Parathyroid adenoma (tissue), 2 donors: ENCODE results near the gene FLT1.

Source experiments
- H2AFZ ChIP-seq: fragments of 300-600 bp; sonication (generic); one replicate; pipeline ENCODE4 v1.7.0; 2017; ENCODE audit warnings: antibody characterized with exemption, mild to moderate bottlenecking
- H3K27ac ChIP-seq: fragments of 300-600 bp; sonication (generic); one replicate; pipeline ENCODE4 v1.7.0; 2017
- H3K27me3 ChIP-seq: fragments of 300-600 bp; sonication (generic); one replicate; pipeline ENCODE4 v1.7.0; 2017; ENCODE audit warnings: low read length; ENCODE audit not compliant: control insufficient read depth, insufficient read depth
- H3K36me3 ChIP-seq: fragments of 300-600 bp; sonication (generic); one replicate; pipeline ENCODE4 v1.7.0; 2017; ENCODE audit warnings: low read length; ENCODE audit not compliant: control insufficient read depth, insufficient read depth
- H3K4me1 ChIP-seq: fragments of 300-600 bp; sonication (generic); one replicate; pipeline ENCODE4 v1.7.0; 2017; ENCODE audit warnings: control low read depth
- H3K4me2 ChIP-seq: fragments of 300-600 bp; sonication (generic); one replicate; pipeline ENCODE4 v1.7.0; 2017; ENCODE audit warnings: low read length
- H3K4me3 ChIP-seq: fragments of 300-600 bp; sonication (generic); one replicate; pipeline ENCODE4 v1.7.0; 2017; ENCODE audit warnings: low read depth, low read length
- H3K79me2 ChIP-seq: fragments of 300-600 bp; sonication (generic); one replicate; pipeline ENCODE4 v1.7.0; 2017; ENCODE audit warnings: control low read depth
- H3K9ac ChIP-seq: fragments of 300-600 bp; sonication (generic); one replicate; pipeline ENCODE4 v1.7.0; 2017; ENCODE audit warnings: mild to moderate bottlenecking
- H3K9me3 ChIP-seq: fragments of 300-600 bp; sonication (generic); one replicate; pipeline ENCODE4 v1.7.0; 2017; ENCODE audit warnings: low read length; ENCODE audit not compliant: control insufficient read depth
- TF ChIP-seq, protein P1 (sequence below): fragments of 300-600 bp; sonication (generic); IDR thresholded peaks from one replicate; pipeline ENCODE4 v1.7.0; 2017; ENCODE audit warnings: antibody characterized with exemption, mild to moderate bottlenecking
- donor health status: primary hyperparathyroidism.

The FLT1 gene

GRCh38 chr13:28458051-28458450 is 36.9 kb downstream of the FLT1 start:
- no peaks in the 10 kb centered on the region for H3K36me3 ChIP-seq
- no peaks in the 10 kb centered on the region for H3K27me3 ChIP-seq
- no peak overlapping the region for H3K27ac ChIP-seq
- no peak overlapping the region for H3K9ac ChIP-seq
- no peaks in the 10 kb centered on the region for H3K4me1 ChIP-seq
- no peak overlapping the region for H2AFZ ChIP-seq
- TF ChIP-seq, protein P1, sequence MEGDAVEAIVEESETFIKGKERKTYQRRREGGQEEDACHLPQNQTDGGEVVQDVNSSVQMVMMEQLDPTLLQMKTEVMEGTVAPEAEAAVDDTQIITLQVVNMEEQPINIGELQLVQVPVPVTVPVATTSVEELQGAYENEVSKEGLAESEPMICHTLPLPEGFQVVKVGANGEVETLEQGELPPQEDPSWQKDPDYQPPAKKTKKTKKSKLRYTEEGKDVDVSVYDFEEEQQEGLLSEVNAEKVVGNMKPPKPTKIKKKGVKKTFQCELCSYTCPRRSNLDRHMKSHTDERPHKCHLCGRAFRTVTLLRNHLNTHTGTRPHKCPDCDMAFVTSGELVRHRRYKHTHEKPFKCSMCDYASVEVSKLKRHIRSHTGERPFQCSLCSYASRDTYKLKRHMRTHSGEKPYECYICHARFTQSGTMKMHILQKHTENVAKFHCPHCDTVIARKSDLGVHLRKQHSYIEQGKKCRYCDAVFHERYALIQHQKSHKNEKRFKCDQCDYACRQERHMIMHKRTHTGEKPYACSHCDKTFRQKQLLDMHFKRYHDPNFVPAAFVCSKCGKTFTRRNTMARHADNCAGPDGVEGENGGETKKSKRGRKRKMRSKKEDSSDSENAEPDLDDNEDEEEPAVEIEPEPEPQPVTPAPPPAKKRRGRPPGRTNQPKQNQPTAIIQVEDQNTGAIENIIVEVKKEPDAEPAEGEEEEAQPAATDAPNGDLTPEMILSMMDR = no peak
- H3K79me2 ChIP-seq = no peaks in the 10 kb centered on the region
- H3K9me3 ChIP-seq = no peaks in the 10 kb centered on the region
- H3K4me2 ChIP-seq = no peak overlapping the region
- H3K4me3 ChIP-seq = no peak overlapping the region

GRCh38 chr13:28457521-28457920 is 37.4 kb downstream of the FLT1 start:
- no peak overlapping the region for H3K4me2 ChIP-seq
- H3K27me3 ChIP-seq = no peaks in the 10 kb centered on the region
- H3K79me2 ChIP-seq = no peaks in the 10 kb centered on the region
- H3K9me3 ChIP-seq = no peaks in the 10 kb centered on the region
- no peak overlapping the region for H3K4me3 ChIP-seq
- H2AFZ ChIP-seq = no peak overlapping the region
- H3K27ac ChIP-seq = no peak overlapping the region
- H3K36me3 ChIP-seq = no peaks in the 10 kb centered on the region
- H3K4me1 ChIP-seq = no peaks in the 10 kb centered on the region
- TF ChIP-seq, protein P1 = no peak
- no peak overlapping the region for H3K9ac ChIP-seq

- Histone ChIP-seq H3K9me3 (no peaks in the 10 kb centered on the region), H3K4me3 (no peak overlapping the region), H3K9ac (no peak overlapping the region), H2AFZ (no peak overlapping the region), H3K27ac (no peak overlapping the region), H3K79me2 (no peaks in the 10 kb centered on the region), H3K27me3 (no peaks in the 10 kb centered on the region), H3K36me3 (no peaks in the 10 kb centered on the region), H3K4me2 (no peak overlapping the region), H3K4me1 (no peaks in the 10 kb centered on the region)
- TF ChIP-seq, protein P1 = no peak
Measured at GRCh38 chr13:28455580-28456194, 39.2 kb downstream of the FLT1 start.

- TF ChIP-seq, protein P1 = no peak
- no peak overlapping the region for H3K27ac ChIP-seq
Measured at GRCh38 chr13:28452755-28453154, 42.2 kb downstream of the FLT1 start.

More at GRCh38 chr13:28452755-28453154, 42.2 kb downstream of the FLT1 start:
- Histone ChIP-seq H3K9me3 (no peaks in the 10 kb centered on the region), H3K4me2 (no peak overlapping the region), H3K36me3 (no peaks in the 10 kb centered on the region), H3K9ac (no peak overlapping the region), H3K27me3 (no peaks in the 10 kb centered on the region), H3K79me2 (no peaks in the 10 kb centered on the region), H2AFZ (no peak overlapping the region), H3K4me1 (peaks cover 5% of the 10 kb centered on the region), H3K4me3 (no peak overlapping the region)
